OCI-LY1 (cell line): ENCODE measurements around the gene CACNG5.

Source experiments
- H2AFZ ChIP-seq: fragments of 200-600 bp; sonication (generic), shearing (Covaris generic); 2 replicates; pipeline ENCODE4 v1.6.0; 2014; ENCODE audit warnings: antibody characterized with exemption, mild to moderate bottlenecking, low read length
- H3F3A ChIP-seq: fragments of 200-600 bp; sonication (generic), shearing (Covaris generic); 2 replicates; pipeline ENCODE4 v1.6.0; 2014; ENCODE audit warnings: mild to moderate bottlenecking, antibody characterized with exemption, low read length, moderate library complexity; ENCODE audit not compliant: insufficient read depth
- H3K27ac ChIP-seq: fragments of 200-600 bp; sonication (generic); 2 replicates; pipeline ENCODE4 v1.5.1; 2014; ENCODE audit warnings: low read length, mixed run types, mild to moderate bottlenecking, low read depth; ENCODE audit not compliant: poor library complexity, severe bottlenecking
- H3K27me3 ChIP-seq: fragments of 200-600 bp; sonication (generic); 2 replicates; pipeline ENCODE4 v1.6.0; 2014; ENCODE audit warnings: antibody characterized with exemption, mild to moderate bottlenecking, low read length, moderate library complexity; ENCODE audit not compliant: insufficient read depth
- H3K36me3 ChIP-seq: fragments of 200-600 bp; sonication (generic); 2 replicates; pipeline ENCODE4 v1.6.1; 2014; ENCODE audit warnings: mild to moderate bottlenecking, antibody characterized with exemption, low read length, moderate library complexity, mixed read lengths; ENCODE audit not compliant: insufficient read depth
- H3K4me1 ChIP-seq: fragments of 200-600 bp; sonication (generic); 2 replicates; pipeline ENCODE4 v1.5.1; 2014; ENCODE audit warnings: mild to moderate bottlenecking, low read length, moderate library complexity; ENCODE audit not compliant: insufficient read depth, severe bottlenecking
- H3K4me2 ChIP-seq: fragments of 200-600 bp; sonication (generic), shearing (Covaris generic); 2 replicates; pipeline ENCODE4 v1.6.1; 2014; ENCODE audit warnings: low read length
- H3K4me3 ChIP-seq: fragments of 200-600 bp; sonication (generic); 2 replicates; pipeline ENCODE4 v1.5.1; 2014; ENCODE audit warnings: low read length, low read depth, mild to moderate bottlenecking, mixed read lengths; ENCODE audit not compliant: poor library complexity, severe bottlenecking
- H3K79me2 ChIP-seq: fragments of 200-600 bp; shearing (Covaris generic); 2 replicates; pipeline ENCODE4 v1.6.1; 2016; ENCODE audit warnings: mixed run types, low read length, mixed read lengths; ENCODE audit not compliant: insufficient read depth
- H3K9ac ChIP-seq: fragments of 200-600 bp; sonication (generic), shearing (Covaris generic); 2 replicates; pipeline ENCODE4 v1.6.1; 2014; ENCODE audit warnings: mild to moderate bottlenecking, low read length, mixed read lengths
- H3K9me2 ChIP-seq: fragments of 200-600 bp; sonication (generic), shearing (Covaris generic); 2 replicates; pipeline ENCODE4 v1.6.1; 2014; ENCODE audit warnings: low read depth, mild to moderate bottlenecking, low read length, mixed read lengths
- H3K9me3 ChIP-seq: fragments of 200-600 bp; shearing (Covaris generic); 2 replicates; pipeline ENCODE4 v1.6.1; 2014; ENCODE audit warnings: low read length, mixed read lengths
- H4K20me1 ChIP-seq: fragments of 200-600 bp; sonication (generic), shearing (Covaris generic); 2 replicates; pipeline ENCODE4 v1.6.0; 2016; ENCODE audit warnings: mild to moderate bottlenecking, low read length; ENCODE audit not compliant: insufficient read depth
- EZH2 ChIP-seq: fragments of 200-600 bp; sonication (generic), shearing (Covaris generic); IDR thresholded peaks from 2 replicates; pipeline ENCODE4 v1.8.0; 2017; ENCODE audit warnings: borderline replicate concordance, mixed run types, mild to moderate bottlenecking, antibody characterized with exemption, low read length, moderate library complexity, mixed read lengths
- TF ChIP-seq, protein P1 (sequence below): fragments of 200-600 bp; sonication (generic), shearing (Covaris generic); IDR thresholded peaks from 2 replicates; pipeline ENCODE4 v1.5.1; 2017; ENCODE audit warnings: mild to moderate bottlenecking, antibody characterized with exemption, low read length, moderate library complexity, mixed read lengths

CACNG5 gene

DNA sequence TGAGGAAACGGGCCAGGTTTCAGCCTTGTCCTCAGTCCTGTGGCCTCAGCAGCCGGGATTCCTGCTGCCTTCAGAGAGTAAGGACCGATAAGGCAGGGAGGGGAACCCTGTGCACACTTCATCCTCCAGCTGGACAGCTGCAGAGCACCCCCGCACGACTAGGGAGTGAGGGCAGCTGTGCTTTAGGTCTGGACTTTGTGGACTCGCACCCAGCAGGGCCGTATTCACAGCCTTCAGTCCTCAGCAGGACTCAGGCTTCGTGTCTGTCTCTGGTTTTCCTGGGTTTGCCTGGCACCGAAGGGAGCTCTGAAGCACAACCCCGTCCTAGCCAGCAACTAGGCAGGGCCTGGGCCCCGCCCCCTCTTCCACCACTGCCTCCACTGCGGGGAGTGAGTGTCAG is 45.8 kb upstream of the CACNG5 start:
- Histone ChIP-seq H3K4me1 (peaks cover 39% of the 10 kb centered on the region), H2AFZ (no peak overlapping the region), H3F3A (no peaks in the 10 kb centered on the region), H3K9ac (no peak overlapping the region), H3K27ac (no peak overlapping the region), H4K20me1 (no peaks in the 10 kb centered on the region), H3K36me3 (no peaks in the 10 kb centered on the region; the same call in 1 of the 2 replicates), H3K4me2 (no peak overlapping the region), H3K4me3 (no peak overlapping the region), H3K27me3 (no peaks in the 10 kb centered on the region), H3K9me2 (no peaks in the 10 kb centered on the region), H3K9me3 (no peaks in the 10 kb centered on the region), H3K79me2 (no peaks in the 10 kb centered on the region)
- TF ChIP-seq, protein P1, sequence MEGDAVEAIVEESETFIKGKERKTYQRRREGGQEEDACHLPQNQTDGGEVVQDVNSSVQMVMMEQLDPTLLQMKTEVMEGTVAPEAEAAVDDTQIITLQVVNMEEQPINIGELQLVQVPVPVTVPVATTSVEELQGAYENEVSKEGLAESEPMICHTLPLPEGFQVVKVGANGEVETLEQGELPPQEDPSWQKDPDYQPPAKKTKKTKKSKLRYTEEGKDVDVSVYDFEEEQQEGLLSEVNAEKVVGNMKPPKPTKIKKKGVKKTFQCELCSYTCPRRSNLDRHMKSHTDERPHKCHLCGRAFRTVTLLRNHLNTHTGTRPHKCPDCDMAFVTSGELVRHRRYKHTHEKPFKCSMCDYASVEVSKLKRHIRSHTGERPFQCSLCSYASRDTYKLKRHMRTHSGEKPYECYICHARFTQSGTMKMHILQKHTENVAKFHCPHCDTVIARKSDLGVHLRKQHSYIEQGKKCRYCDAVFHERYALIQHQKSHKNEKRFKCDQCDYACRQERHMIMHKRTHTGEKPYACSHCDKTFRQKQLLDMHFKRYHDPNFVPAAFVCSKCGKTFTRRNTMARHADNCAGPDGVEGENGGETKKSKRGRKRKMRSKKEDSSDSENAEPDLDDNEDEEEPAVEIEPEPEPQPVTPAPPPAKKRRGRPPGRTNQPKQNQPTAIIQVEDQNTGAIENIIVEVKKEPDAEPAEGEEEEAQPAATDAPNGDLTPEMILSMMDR: no peak
- TF ChIP-seq EZH2: no peak

DNA sequence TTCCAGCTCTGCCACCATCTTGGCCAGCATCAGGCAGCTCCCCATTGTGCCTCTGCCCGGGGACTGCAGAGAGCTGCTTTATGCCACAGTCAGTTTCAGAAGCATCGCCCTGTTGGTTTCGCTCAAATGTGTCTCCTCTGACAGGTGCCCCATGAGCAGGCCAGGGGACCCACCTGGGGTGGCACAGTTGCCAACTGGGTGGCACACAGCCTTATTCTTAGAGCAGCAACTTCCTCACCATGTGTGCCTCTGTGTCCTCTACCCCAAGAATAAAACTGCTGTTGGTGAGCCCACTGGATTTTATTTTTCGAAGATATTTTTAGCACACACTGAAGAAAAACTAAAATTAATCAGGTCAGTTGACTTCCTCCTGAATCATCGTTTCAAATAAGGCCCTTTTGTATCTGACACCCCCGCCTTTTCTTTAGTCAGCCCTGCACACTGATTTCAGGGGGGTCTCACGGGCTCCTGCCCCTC is 44.9 kb upstream of the CACNG5 start:
- Histone ChIP-seq H3K4me3 (no peak overlapping the region), H4K20me1 (no peaks in the 10 kb centered on the region), H3K9ac (no peak overlapping the region), H3K4me2 (no peak overlapping the region), H3K27me3 (no peaks in the 10 kb centered on the region), H3F3A (no peaks in the 10 kb centered on the region), H3K36me3 (peaks cover under 1% of the 10 kb centered on the region; the same call in 1 of the 2 replicates), H3K9me3 (no peaks in the 10 kb centered on the region), H2AFZ (no peak overlapping the region), H3K27ac (peak overlapping the region; percentile 31), H3K79me2 (no peaks in the 10 kb centered on the region), H3K4me1 (peaks cover 39% of the 10 kb centered on the region), H3K9me2 (no peaks in the 10 kb centered on the region)
- TF ChIP-seq, protein P1: no peak

DNA sequence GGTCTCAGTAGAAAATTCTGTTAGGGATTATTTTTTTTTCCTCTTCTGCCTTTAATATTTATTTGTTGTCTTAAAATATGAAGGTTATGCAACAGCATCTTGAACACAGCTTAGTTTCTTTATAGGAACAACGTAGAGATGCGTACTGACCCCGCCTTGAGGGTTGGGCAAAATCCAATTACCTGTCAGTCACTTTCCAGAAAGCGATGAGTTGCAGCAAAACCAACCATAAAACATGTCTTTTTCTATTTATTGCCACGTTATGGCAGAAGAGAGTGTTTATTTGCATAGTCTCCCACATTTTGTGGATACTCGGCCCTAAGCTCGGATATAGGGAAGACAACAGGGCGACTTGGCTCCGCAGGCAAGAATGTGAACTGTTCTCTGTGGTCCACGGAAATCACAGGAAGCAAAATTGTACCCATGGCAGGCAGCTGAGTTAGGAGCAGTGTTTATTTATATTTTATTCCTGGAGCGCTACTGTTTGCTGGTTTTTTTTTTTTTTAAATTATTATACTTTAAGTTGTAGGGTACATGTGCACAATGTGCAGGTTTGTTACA is 44.3 kb upstream of the CACNG5 start:
- Histone ChIP-seq H3K9me2 (no peaks in the 10 kb centered on the region), H3K36me3 (peaks cover 5% of the 10 kb centered on the region; the same call in 1 of the 2 replicates), H3K27me3 (no peaks in the 10 kb centered on the region), H3K9ac (no peak overlapping the region), H3K79me2 (no peaks in the 10 kb centered on the region), H3F3A (no peaks in the 10 kb centered on the region), H3K9me3 (no peaks in the 10 kb centered on the region), H3K4me1 (peaks cover 36% of the 10 kb centered on the region), H2AFZ (no peak overlapping the region), H3K27ac (peak overlapping the region; percentile 31), H3K4me3 (no peak overlapping the region), H3K4me2 (no peak overlapping the region; the same call in 1 of the 2 replicates), H4K20me1 (no peaks in the 10 kb centered on the region)
- TF ChIP-seq EZH2: no peak
- TF ChIP-seq, protein P1: no peak
